ENCODE data around the gene MEIS2. TPM values are rescaled to one million over a fixed set of nuclear protein-coding genes. Genes with fewer than 3 reads are reported as not detected.

Gene MEIS2
- total RNA-seq, 1 donor from 2014 or later: 45.4 TPM

- ATAC-seq: no peak
- intact Hi-C loops (cut with DNase I): no loop called here
- no peak for DNase-seq (ENCODE audit: missing footprints)
Measured at GRCh38 chr15:36860792-36861191, 239.6 kb downstream of the MEIS2 start.

GRCh38 chr15:36858423-36858822 lies 241.9 kb downstream of the MEIS2 start:
- intact Hi-C loops (cut with DNase I): no loop called here
- ATAC-seq (no peak), DNase-seq (ENCODE audit: missing footprints) (no peak)

- ATAC-seq: no peak
- intact Hi-C loops (cut with DNase I): no loop called here
- no peak for DNase-seq (ENCODE audit: missing footprints)
Measured at GRCh38 chr15:36856339-36856973, 243.9 kb downstream of the MEIS2 start.

GRCh38 chr15:36850864-36851263 lies 249.5 kb downstream of the MEIS2 start:
- DNase-seq (ENCODE audit: missing footprints) (no peak), ATAC-seq (no peak)
- intact Hi-C loops (cut with DNase I): no loop called here

GRCh38 chr15:36845270-36845669 lies 255.1 kb downstream of the MEIS2 start:
- ATAC-seq: no peak
- intact Hi-C loops (cut with DNase I): no loop called here
- no peak for DNase-seq (ENCODE audit: missing footprints)

GRCh38 chr15:36844534-36844998 lies 255.8 kb downstream of the MEIS2 start:
- DNase-seq (ENCODE audit: missing footprints) (no peak), ATAC-seq (no peak)
- intact Hi-C loops (cut with DNase I): no loop called here

GRCh38 chr15:36843822-36844221 lies 256.5 kb downstream of the MEIS2 start:
- intact Hi-C loops (cut with DNase I): no loop called here
- DNase-seq (ENCODE audit: missing footprints) (no peak), ATAC-seq (no peak)

GRCh38 chr15:36841193-36841592 lies 259.2 kb downstream of the MEIS2 start:
- DNase-seq (ENCODE audit: missing footprints): no peak
- intact Hi-C loops (cut with DNase I): no loop called here
- no peak for ATAC-seq

Small RNA genes lying within 50 kb of the gene (microRNA-seq; reads per million reads assigned to microRNA genes)
- gene MIR8063: not detected
